Activated naive CD4-positive, alpha-beta T cell treated with anti-CD3 and anti-CD28 coated beads, Interleukin-2, amount 10 ng/mL, durations not matched to agents 7 days and 5 days (primary cell): ENCODE results near the gene GRK5.
"Not testable (repeated sequence)": the region's sequence is repeated elsewhere in the genome, so short reads cannot be mapped to it uniquely, and the experiment has no call there.

Experiments
- CTCF ChIA-PET: fragments of 350-600 bp; sonication (Branson Sonifier 250); formaldehyde crosslinking; loops from one replicate; lab custom pipeline; 2021; ENCODE audit warnings: antibody characterized with exemption; lab: Charles Lee
- DNase-seq: peaks from one replicate; pipeline ENCODE4 v3.0.0-alpha.2; 2020
- H3K27ac Mint-ChIP-seq: one replicate; pipeline ENCODE4 v1.8.0; 2021; ENCODE audit warnings: mild to moderate bottlenecking, moderate library complexity, mixed read lengths
- H3K27me3 Mint-ChIP-seq: one replicate; pipeline ENCODE4 v1.8.0; 2021; ENCODE audit warnings: mild to moderate bottlenecking, mixed read lengths
- H3K36me3 Mint-ChIP-seq: one replicate; pipeline ENCODE4 v1.8.0; 2021; ENCODE audit warnings: mixed read lengths
- H3K4me1 Mint-ChIP-seq: one replicate; pipeline ENCODE4 v1.8.0; 2021; ENCODE audit warnings: mixed read lengths
- H3K4me3 Mint-ChIP-seq: one replicate; pipeline ENCODE4 v1.8.0; 2021; ENCODE audit warnings: mild to moderate bottlenecking, moderate library complexity, mixed read lengths
- H3K9me3 Mint-ChIP-seq: one replicate; pipeline ENCODE4 v1.8.0; 2021; ENCODE audit warnings: mixed read lengths

GRK5 gene

DNA sequence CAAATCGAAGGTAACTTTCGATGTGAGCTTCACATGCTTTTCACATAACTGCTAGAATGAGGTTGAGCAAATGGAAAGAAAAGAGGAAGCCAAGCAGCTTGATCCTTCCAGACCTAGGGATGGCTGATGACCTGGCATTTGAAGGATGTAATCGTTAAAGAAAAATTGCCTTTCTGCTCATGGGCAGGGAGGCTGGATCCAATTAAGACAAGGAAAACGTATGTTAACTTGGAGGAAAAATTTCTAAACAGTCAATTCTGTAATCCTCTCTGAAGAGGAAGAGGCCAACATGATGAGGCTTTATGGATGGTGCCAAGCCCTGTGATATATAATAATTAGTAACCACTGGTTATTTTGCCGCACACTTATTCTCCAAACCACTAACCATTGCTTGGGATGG is 12.5 kb downstream of the GRK5 start:
- Mint-ChIP-seq H3K4me3 (no peak overlapping the region), H3K4me1 (peaks cover 18% of the 10 kb centered on the region), H3K27me3 (no peaks in the 10 kb centered on the region), H3K36me3 (no peaks in the 10 kb centered on the region), H3K27ac (no peak overlapping the region), H3K9me3 (no peaks in the 10 kb centered on the region)
- no peak for DNase-seq
- CTCF ChIA-PET: no interaction called here

DNA sequence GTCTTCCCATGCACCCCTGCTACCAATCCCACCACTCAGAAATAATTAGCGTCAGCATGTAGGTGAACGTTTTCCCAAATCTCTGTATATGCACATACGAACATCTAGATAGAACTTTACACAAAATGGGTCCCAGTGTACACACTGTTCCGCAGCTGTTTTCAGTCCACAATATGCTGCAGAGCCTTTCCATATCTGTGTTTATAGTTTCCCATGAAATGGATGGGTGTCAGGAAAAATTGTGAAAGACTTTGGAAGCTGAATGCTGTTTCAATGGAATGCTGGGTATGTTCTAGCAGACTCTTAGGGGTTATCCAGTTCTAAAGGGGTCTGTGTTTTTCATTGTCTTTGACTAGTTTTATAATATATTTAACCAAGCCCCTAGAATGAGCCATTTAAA is 13.8 kb downstream of the GRK5 start:
- no peak for DNase-seq
- CTCF ChIA-PET: interaction anchor here (1.2 kb wide), 1 partner anchor 12 kb away, joined by 3 read pairs; no protein-coding TSS in a partner anchor
- Mint-ChIP-seq H3K9me3 (no peaks in the 10 kb centered on the region), H3K4me3 (no peak overlapping the region), H3K27ac (no peak overlapping the region), H3K4me1 (peaks cover 11% of the 10 kb centered on the region), H3K36me3 (no peaks in the 10 kb centered on the region), H3K27me3 (no peaks in the 10 kb centered on the region)

DNA sequence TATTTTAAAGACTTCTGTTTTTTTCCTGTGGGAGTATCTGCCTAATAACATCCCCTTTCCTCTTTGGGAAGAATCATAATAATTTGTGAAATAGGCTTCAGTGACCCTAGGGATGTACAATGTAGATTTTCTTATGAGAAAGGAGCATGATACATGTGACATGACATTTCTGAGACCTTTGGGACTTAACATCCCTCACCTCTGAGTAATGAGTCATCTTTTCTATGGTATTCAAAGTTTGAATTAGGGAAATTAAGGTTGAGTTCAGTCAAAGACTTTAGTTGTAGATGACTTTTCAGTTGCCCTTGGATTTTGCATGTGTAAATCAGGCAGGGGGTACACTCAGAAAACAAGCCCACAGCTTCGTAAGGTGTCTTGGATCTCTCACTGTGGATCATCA is 14.3 kb downstream of the GRK5 start:
- peaks cover 10% of the 10 kb centered on the region for H3K4me1 Mint-ChIP-seq
- no peaks in the 10 kb centered on the region for H3K27me3 Mint-ChIP-seq
- no peak overlapping the region for H3K4me3 Mint-ChIP-seq
- H3K9me3 Mint-ChIP-seq: no peaks in the 10 kb centered on the region
- no peaks in the 10 kb centered on the region for H3K36me3 Mint-ChIP-seq
- CTCF ChIA-PET: interaction anchor here (0.9 to 1.2 kb wide), 2 partner anchors 12 to 13 kb away, joined by 3 read pairs; no protein-coding TSS in a partner anchor
- H3K27ac Mint-ChIP-seq: no peak overlapping the region
- no peak for DNase-seq

DNA sequence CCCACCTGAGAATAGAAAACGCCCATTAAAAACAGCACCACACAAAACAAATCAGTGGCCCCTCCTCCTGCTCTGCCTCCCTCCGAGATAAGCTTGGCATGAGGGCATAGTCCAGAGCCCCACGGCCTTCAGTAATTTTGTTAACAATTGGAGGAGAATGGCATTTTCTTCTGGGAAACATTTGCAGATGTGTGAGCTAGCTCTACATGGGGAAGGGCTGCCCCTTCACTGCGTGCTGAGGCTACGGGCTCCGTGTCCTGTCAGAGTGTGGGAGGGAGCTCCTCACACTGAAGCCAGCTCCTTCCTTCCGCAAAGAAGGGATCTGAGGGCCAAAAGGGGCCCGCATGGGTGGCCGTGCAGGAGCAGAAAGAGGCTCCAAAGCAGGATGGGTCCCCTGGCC is 15.2 kb downstream of the GRK5 start:
- Mint-ChIP-seq H3K27ac (no peak overlapping the region), H3K27me3 (no peaks in the 10 kb centered on the region), H3K36me3 (no peaks in the 10 kb centered on the region), H3K4me1 (peaks cover 7% of the 10 kb centered on the region), H3K4me3 (no peak overlapping the region), H3K9me3 (no peaks in the 10 kb centered on the region)
- CTCF ChIA-PET: interaction anchor here (0.8 to 1.2 kb wide), 3 partner anchors 12 to 199 kb away, joined by 3 read pairs; no protein-coding TSS in a partner anchor
- no peak for DNase-seq

DNA sequence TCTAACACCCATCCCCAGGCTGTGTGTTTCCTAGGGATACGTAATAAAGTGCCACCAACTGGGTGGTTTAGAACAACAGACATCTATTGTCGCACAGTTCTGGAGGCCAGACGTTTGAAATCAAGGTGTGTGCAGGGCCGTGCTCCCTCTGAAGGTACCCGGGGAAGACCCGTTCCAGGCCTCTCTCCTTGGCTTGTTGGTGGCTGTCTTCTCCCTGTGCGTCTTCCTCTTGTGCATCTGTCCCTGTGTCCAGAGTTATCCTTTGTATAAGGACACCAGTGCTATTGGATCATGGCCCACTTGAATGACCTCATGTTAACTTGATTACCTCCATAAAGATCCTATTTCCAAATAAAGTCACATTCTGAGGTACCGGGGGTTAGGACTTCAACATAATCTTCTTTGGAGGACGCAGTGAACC is 15.6 kb downstream of the GRK5 start:
- peaks cover 2% of the 10 kb centered on the region for H3K36me3 Mint-ChIP-seq
- H3K9me3 Mint-ChIP-seq: no peaks in the 10 kb centered on the region
- no peaks in the 10 kb centered on the region for H3K27me3 Mint-ChIP-seq
- no peak for DNase-seq
- no peak overlapping the region for H3K27ac Mint-ChIP-seq
- peaks cover 7% of the 10 kb centered on the region for H3K4me1 Mint-ChIP-seq
- no peak overlapping the region for H3K4me3 Mint-ChIP-seq
- CTCF ChIA-PET: interaction anchor here (0.8 to 1.1 kb wide), 3 partner anchors 12 to 199 kb away, joined by 3 read pairs; no protein-coding TSS in a partner anchor

DNA sequence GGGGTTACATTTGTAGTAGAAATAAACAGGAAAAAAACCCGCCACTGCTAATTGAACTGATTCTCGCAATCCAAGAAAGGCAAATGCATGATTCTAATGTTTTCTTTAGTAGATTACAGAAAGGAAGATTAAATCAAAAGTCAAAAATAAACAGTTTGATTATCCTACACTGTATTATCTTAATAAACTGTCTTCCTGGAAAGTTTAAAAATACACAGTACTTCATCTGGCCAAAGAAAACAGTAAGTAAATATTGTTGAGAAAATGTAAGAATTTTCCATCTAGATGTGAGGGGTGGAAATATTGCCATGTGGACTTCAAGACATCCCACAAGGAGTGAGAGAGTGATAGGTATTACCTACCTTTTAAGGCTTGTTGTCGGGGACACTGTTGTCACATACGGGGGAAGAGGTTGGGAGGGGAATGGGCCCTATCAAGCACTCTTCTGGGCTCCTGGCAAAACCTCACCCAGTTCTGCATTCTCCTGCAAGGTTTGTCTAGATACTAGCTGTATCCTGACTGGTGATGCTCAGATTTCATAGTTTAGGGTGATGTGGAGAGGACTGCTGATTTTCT is 17.8 kb downstream of the GRK5 start:
- Mint-ChIP-seq H3K4me3 (no peak overlapping the region), H3K4me1 (peaks cover 7% of the 10 kb centered on the region), H3K27me3 (no peaks in the 10 kb centered on the region), H3K36me3 (peaks cover 4% of the 10 kb centered on the region), H3K9me3 (no peaks in the 10 kb centered on the region), H3K27ac (no peak overlapping the region)
- no peak for DNase-seq
- CTCF ChIA-PET: no interaction called here

DNA sequence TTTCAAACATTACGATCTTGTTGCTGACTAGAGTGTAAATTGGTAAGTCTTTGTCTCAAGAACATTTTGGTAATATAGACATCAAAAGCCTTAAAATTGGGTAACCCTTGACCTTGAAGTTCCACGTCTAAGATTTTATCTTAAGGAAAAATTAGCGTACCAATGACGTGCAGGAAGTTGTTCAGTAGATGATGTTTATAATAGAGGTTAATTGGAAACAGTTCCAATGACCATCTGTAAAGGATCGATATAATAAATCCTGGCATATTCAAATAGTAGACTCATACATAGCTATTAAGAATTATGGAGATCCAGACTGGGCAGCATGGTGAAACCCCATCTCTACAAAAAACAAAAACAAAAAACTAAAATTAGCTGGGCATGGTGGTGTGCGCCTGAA is 20.5 kb downstream of the GRK5 start:
- H3K9me3 Mint-ChIP-seq: peaks cover 15% of the 10 kb centered on the region
- peaks cover 13% of the 10 kb centered on the region for H3K4me1 Mint-ChIP-seq
- H3K27me3 Mint-ChIP-seq: no peaks in the 10 kb centered on the region
- H3K36me3 Mint-ChIP-seq: peaks cover 15% of the 10 kb centered on the region
- CTCF ChIA-PET: no interaction called here
- no peak overlapping the region for H3K27ac Mint-ChIP-seq
- no peak for DNase-seq
- no peak overlapping the region for H3K4me3 Mint-ChIP-seq

DNA sequence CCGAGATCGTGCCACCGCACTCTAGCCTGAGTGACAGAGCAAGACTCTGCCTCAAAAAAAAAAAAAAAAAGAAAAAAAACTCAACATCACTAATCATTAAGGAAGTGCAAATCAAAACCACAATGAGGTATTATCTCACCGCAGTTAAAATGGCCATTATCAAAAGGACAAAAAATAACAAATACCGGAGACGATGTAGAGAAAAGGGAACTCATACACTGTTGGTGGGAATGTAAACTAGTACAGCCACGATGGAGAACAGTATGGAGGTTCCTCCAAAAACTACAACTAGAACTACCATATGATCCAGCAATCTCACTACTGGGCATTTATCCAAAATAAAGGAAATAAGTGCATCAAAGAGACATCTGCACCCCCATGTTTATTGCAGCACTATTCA is 24.3 kb downstream of the GRK5 start:
- no peaks in the 10 kb centered on the region for H3K27me3 Mint-ChIP-seq
- CTCF ChIA-PET: interaction anchor here (0.9 kb wide), 1 partner anchor 76 kb away, joined by 3 read pairs; no protein-coding TSS in a partner anchor
- no peak overlapping the region for H3K27ac Mint-ChIP-seq
- peaks cover 22% of the 10 kb centered on the region for H3K4me1 Mint-ChIP-seq
- no peak overlapping the region for H3K4me3 Mint-ChIP-seq
- peaks cover 15% of the 10 kb centered on the region for H3K9me3 Mint-ChIP-seq
- no peak for DNase-seq
- peaks cover 18% of the 10 kb centered on the region for H3K36me3 Mint-ChIP-seq

DNA sequence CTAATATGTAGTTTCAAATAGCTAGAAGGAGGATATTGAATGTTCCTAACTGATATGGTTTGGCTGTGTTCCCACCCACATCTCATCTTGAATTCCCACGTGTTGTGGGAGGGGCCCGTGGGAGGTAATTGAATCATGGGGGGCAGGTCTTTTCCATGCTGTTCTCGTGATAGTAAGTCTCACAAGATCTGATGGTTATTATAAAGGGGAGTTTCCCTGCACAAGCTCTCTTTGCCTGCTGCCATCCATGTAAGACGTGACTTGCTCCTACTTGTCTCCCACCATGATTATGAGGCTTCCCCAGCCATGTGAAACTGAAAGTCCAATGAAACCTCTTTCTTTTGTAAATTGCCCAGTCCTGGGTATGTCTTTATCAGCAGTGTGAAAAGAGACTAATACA is 25.1 kb downstream of the GRK5 start:
- CTCF ChIA-PET: interaction anchor here (0.9 to 1.7 kb wide), 2 partner anchors 23 to 75 kb away, joined by 3 to 4 read pairs; no protein-coding TSS in a partner anchor
- DNase-seq: not testable (repeated sequence)
- H3K27ac Mint-ChIP-seq: peak overlapping the region; percentile 31

DNA sequence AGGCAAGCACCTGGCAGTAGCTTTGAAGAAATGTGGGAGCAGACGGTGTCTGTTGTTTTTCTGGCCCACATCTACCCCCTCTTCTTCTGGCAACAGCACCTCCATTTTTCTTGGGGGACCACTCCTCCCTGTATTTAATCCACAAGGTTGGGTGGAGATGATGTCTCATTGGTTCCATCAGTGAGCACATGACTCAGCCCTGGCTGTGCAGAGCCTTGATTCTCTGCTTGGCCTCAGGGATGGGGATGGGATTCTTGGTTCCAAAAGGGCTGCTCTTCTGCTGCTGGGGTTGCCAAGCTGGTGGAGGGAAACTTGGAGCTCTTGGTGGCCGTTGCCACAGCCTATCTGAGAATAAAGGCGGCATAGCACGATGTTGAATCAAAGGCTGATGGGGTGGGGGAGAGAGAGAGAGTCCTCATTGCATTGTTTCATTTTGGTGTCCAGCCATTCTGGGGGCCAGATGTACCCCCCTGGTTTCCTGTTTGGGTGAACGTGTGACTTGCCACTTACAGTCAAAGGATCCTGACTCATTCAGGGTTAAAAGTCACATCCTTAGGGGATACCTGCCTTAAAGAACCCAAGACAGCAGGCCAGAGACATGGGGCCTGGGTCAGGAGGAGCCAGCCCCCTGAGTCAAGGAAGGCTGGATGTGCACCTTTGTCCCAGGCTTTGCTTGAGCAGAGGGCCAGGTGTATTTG is 25.9 kb downstream of the GRK5 start:
- Mint-ChIP-seq H3K9me3 (peaks cover 15% of the 10 kb centered on the region), H3K27ac (no peak overlapping the region), H3K36me3 (peaks cover 16% of the 10 kb centered on the region), H3K4me3 (no peak overlapping the region), H3K4me1 (peaks cover 38% of the 10 kb centered on the region), H3K27me3 (no peaks in the 10 kb centered on the region)
- no peak for DNase-seq
- CTCF ChIA-PET: interaction anchor here (1.7 kb wide), 1 partner anchor 23 kb away, joined by 4 read pairs; no protein-coding TSS in a partner anchor

More for the DNA sequence above, 25.1 kb downstream of the GRK5 start:
- Mint-ChIP-seq H3K36me3 (peaks cover 18% of the 10 kb centered on the region), H3K9me3 (peaks cover 15% of the 10 kb centered on the region), H3K4me1 (peaks cover 30% of the 10 kb centered on the region)
- not testable (repeated sequence) for H3K27me3 Mint-ChIP-seq, H3K4me3 Mint-ChIP-seq

DNA sequence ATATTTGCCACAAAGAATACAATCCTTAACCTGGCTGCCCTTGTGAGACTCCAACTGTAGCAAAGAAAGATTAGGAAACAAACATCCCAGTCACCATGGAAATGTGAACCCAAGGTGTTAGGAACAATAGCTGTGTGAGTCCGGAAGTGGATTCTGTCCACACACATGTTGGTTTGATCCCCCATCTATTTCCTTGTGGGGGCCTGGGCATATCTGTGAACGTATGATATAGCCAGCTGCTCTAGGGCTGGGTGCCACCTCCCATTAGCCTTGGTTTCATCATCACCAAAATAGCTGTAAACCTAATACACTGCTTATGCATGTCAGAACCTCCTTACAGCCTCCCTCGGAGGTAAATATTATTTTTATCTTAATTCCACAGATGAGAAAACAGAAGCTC is 26.4 kb downstream of the GRK5 start:
- no peak overlapping the region for H3K27ac Mint-ChIP-seq
- peaks cover 16% of the 10 kb centered on the region for H3K36me3 Mint-ChIP-seq
- H3K9me3 Mint-ChIP-seq: peaks cover 15% of the 10 kb centered on the region
- peaks cover 43% of the 10 kb centered on the region for H3K4me1 Mint-ChIP-seq
- CTCF ChIA-PET: interaction anchor here (1.5 to 1.7 kb wide), 2 partner anchors 12 to 24 kb away, joined by 3 to 4 read pairs; no protein-coding TSS in a partner anchor
- no peaks in the 10 kb centered on the region for H3K27me3 Mint-ChIP-seq
- H3K4me3 Mint-ChIP-seq: no peak overlapping the region
- DNase-seq: no peak

DNA sequence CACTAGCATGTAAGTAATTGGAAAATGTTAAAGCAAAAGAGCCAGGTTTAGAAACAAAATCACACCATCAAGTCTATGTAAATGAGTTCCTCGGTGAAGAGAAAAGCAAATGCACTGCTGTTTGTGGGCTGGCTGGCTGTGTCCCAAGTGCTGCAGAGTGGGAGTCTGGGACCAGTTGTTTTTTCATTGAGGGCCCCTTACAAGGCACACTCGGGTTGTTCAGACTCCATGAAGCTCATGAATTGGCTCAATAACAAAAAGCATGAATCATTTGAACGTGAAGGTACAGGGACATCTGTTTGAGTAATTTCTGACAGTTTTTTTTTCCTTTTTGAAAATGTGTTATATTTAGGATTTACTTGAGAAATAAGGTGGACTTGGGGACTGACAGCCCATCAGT is 28.0 kb downstream of the GRK5 start:
- no peak for DNase-seq
- Mint-ChIP-seq H3K4me3 (no peak overlapping the region), H3K36me3 (peaks cover 14% of the 10 kb centered on the region), H3K4me1 (peaks cover 45% of the 10 kb centered on the region), H3K27ac (no peak overlapping the region), H3K27me3 (no peaks in the 10 kb centered on the region), H3K9me3 (peaks cover 15% of the 10 kb centered on the region)
- CTCF ChIA-PET: interaction anchor here (1.5 kb wide), 1 partner anchor 13 kb away, joined by 3 read pairs; no protein-coding TSS in a partner anchor

DNA sequence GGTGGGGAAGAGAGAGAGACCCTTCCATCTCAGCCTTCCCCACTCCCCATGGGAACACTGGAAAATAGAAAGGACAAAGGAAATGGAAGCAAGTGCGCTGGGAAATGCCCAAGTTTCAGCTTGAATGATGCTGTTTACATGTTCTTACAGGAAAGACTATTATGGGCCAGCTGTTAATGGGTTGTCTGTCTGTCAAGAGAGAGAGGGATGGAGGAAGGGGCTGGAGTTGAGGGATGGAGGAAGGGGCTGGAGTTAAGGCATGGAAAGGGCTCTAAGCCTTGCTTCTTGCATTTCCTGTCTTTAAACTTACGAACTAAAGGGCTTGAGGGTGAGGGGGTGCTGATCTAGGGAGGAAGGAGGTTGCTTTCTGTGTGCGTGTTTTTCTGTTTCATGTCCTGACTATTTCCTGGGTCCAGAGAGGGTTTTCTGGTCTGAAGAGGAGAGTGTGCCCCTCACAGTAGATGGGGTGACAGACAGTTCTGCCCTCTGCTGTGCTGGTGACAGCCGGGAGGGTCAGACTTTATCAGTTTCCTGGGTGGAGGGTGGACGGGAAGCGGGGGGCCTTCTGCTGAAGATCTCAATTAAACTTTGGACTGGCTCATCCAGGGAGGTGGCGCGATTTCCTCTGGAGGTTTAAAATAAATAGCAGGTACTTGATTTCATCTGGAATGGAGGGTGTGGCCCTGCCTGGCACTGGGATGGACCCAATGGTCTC is 30.5 kb downstream of the GRK5 start:
- Mint-ChIP-seq H3K4me1 (peaks cover 40% of the 10 kb centered on the region), H3K9me3 (no peaks in the 10 kb centered on the region), H3K27ac (peak overlapping the region; percentile 74), H3K27me3 (no peaks in the 10 kb centered on the region), H3K4me3 (no peak overlapping the region), H3K36me3 (peaks cover 3% of the 10 kb centered on the region)
- CTCF ChIA-PET: no interaction called here
- no peak for DNase-seq

DNA sequence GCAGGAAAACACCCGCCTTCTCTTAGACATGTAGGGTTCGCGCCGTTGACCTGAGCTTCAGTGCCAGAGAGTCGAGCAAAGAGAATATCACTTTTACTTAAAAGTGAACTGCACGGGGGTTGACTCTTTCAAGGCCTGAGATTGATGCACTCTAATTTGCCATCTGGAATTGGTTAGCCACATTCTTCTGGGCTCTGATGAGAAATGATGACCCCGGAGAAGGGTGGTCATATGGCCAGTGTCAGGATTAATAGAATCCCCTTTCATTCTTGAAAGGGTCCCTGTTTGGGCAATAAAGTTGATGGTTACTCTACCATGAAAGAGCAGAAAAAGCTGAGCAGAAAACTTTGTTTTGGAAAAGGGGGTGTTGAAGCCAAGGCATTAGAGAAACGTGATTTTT is 31.2 kb downstream of the GRK5 start:
- H3K9me3 Mint-ChIP-seq: no peaks in the 10 kb centered on the region
- CTCF ChIA-PET: no interaction called here
- H3K27me3 Mint-ChIP-seq: no peaks in the 10 kb centered on the region
- H3K4me3 Mint-ChIP-seq: no peak overlapping the region
- H3K27ac Mint-ChIP-seq: no peak overlapping the region
- no peaks in the 10 kb centered on the region for H3K36me3 Mint-ChIP-seq
- H3K4me1 Mint-ChIP-seq: peaks cover 34% of the 10 kb centered on the region
- DNase-seq: no peak
